ENCODE measurements around the gene CBX5. TPM values are rescaled to one million over a fixed set of nuclear protein-coding genes. Genes with fewer than 3 reads are reported as not detected.

Gene CBX5
- total and polyA plus RNA-seq, 9 of the 15 experiments (the other 6 are each of a cell fraction or from before 2014, with no cell fraction given), result 32.6 to 102 (median 59.2) TPM

DNA sequence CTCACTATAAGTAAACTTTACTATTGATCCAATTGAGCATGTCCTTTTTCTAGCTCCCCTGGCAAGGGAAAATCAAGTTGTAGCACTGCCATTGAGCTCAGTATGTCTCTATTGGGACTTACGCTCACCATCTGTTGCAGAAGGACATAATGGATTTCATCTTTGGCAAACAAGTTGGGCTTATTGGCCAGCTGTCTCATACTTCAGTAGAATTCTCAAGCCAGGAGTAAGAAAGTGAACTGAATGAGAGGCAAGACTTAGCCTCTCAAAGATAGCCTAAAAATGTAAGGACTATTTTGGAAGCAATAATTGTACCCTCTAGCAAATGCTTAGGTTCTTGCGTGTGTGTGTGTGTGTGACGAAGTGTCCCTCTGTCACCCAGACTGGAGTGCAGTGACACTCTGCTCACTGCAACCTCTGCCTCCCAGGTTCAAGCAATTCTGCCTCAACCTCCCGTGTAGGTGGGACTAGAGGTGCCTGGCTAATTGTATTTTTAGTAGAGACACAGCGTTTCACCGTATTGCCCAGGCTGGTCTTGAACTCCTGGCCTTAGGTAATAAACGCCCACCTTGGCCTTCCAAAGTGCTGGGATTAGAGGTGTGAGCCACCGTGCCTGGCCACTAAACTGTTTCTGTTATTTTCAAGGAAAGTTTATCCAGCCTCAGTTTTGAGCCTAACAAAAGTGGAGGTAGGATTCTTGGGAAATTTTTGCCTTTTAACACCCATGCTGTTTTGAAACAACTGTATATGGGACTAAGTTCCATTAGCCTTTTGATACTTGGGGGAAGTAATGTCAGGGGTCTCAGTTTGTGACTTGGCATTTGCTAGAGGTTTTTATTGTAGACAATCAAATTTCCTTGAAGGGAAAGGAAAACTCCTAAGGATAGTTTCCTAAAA, 7.6 kb upstream of the CBX5 start (continued):
- TF ChIP-seq, protein P1, sequence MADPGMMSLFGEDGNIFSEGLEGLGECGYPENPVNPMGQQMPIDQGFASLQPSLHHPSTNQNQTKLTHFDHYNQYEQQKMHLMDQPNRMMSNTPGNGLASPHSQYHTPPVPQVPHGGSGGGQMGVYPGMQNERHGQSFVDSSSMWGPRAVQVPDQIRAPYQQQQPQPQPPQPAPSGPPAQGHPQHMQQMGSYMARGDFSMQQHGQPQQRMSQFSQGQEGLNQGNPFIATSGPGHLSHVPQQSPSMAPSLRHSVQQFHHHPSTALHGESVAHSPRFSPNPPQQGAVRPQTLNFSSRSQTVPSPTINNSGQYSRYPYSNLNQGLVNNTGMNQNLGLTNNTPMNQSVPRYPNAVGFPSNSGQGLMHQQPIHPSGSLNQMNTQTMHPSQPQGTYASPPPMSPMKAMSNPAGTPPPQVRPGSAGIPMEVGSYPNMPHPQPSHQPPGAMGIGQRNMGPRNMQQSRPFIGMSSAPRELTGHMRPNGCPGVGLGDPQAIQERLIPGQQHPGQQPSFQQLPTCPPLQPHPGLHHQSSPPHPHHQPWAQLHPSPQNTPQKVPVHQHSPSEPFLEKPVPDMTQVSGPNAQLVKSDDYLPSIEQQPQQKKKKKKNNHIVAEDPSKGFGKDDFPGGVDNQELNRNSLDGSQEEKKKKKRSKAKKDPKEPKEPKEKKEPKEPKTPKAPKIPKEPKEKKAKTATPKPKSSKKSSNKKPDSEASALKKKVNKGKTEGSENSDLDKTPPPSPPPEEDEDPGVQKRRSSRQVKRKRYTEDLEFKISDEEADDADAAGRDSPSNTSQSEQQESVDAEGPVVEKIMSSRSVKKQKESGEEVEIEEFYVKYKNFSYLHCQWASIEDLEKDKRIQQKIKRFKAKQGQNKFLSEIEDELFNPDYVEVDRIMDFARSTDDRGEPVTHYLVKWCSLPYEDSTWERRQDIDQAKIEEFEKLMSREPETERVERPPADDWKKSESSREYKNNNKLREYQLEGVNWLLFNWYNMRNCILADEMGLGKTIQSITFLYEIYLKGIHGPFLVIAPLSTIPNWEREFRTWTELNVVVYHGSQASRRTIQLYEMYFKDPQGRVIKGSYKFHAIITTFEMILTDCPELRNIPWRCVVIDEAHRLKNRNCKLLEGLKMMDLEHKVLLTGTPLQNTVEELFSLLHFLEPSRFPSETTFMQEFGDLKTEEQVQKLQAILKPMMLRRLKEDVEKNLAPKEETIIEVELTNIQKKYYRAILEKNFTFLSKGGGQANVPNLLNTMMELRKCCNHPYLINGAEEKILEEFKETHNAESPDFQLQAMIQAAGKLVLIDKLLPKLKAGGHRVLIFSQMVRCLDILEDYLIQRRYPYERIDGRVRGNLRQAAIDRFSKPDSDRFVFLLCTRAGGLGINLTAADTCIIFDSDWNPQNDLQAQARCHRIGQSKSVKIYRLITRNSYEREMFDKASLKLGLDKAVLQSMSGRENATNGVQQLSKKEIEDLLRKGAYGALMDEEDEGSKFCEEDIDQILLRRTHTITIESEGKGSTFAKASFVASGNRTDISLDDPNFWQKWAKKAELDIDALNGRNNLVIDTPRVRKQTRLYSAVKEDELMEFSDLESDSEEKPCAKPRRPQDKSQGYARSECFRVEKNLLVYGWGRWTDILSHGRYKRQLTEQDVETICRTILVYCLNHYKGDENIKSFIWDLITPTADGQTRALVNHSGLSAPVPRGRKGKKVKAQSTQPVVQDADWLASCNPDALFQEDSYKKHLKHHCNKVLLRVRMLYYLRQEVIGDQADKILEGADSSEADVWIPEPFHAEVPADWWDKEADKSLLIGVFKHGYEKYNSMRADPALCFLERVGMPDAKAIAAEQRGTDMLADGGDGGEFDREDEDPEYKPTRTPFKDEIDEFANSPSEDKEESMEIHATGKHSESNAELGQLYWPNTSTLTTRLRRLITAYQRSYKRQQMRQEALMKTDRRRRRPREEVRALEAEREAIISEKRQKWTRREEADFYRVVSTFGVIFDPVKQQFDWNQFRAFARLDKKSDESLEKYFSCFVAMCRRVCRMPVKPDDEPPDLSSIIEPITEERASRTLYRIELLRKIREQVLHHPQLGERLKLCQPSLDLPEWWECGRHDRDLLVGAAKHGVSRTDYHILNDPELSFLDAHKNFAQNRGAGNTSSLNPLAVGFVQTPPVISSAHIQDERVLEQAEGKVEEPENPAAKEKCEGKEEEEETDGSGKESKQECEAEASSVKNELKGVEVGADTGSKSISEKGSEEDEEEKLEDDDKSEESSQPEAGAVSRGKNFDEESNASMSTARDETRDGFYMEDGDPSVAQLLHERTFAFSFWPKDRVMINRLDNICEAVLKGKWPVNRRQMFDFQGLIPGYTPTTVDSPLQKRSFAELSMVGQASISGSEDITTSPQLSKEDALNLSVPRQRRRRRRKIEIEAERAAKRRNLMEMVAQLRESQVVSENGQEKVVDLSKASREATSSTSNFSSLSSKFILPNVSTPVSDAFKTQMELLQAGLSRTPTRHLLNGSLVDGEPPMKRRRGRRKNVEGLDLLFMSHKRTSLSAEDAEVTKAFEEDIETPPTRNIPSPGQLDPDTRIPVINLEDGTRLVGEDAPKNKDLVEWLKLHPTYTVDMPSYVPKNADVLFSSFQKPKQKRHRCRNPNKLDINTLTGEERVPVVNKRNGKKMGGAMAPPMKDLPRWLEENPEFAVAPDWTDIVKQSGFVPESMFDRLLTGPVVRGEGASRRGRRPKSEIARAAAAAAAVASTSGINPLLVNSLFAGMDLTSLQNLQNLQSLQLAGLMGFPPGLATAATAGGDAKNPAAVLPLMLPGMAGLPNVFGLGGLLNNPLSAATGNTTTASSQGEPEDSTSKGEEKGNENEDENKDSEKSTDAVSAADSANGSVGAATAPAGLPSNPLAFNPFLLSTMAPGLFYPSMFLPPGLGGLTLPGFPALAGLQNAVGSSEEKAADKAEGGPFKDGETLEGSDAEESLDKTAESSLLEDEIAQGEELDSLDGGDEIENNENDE (IDR thresholded peaks at IDR 0.05; ENCODE audit: low read depth, low read length), result peak; percentile 34
- TF ChIP-seq RHOXF2B (CRISPR knock-in tag; conservative IDR thresholded peaks at IDR 0.05), result peak; percentile 4; the same call in 1 of the 2 replicates
- TF ChIP-seq RFX7 (CRISPR knock-in tag; IDR thresholded peaks at IDR 0.05), result peak; percentile 74
- peak; percentile 22 for TF ChIP-seq TAF1 (IDR thresholded peaks at IDR 0.05; ENCODE audit: control insufficient read depth, extremely low read depth, insufficient read depth, low read length, severe bottlenecking)
- no peak for TF ChIP-seq GATAD2A (IDR thresholded peaks at IDR 0.05)
- TF ChIP-seq, protein P2, sequence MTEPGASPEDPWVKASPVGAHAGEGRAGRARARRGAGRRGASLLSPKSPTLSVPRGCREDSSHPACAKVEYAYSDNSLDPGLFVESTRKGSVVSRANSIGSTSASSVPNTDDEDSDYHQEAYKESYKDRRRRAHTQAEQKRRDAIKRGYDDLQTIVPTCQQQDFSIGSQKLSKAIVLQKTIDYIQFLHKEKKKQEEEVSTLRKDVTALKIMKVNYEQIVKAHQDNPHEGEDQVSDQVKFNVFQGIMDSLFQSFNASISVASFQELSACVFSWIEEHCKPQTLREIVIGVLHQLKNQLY (CRISPR knock-in tag; conservative IDR thresholded peaks at IDR 0.05), result peak in 1 of 2 experiments; percentile 33; a peak in 1 of 4 replicates
- TF ChIP-seq KLF16 (IDR thresholded peaks at IDR 0.05), result no peak
- TF ChIP-seq, protein P3, sequence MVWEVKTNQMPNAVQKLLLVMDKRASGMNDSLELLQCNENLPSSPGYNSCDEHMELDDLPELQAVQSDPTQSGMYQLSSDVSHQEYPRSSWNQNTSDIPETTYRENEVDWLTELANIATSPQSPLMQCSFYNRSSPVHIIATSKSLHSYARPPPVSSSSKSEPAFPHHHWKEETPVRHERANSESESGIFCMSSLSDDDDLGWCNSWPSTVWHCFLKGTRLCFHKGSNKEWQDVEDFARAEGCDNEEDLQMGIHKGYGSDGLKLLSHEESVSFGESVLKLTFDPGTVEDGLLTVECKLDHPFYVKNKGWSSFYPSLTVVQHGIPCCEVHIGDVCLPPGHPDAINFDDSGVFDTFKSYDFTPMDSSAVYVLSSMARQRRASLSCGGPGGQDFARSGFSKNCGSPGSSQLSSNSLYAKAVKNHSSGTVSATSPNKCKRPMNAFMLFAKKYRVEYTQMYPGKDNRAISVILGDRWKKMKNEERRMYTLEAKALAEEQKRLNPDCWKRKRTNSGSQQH (CRISPR knock-in tag; IDR thresholded peaks at IDR 0.05), result peak; percentile 71; the same call in 1 of the 2 replicates
- peak; percentile 69; the same call in 1 of the 2 replicates for TF ChIP-seq LCOR (CRISPR knock-in tag; IDR thresholded peaks at IDR 0.05)
- TF ChIP-seq, protein P4, sequence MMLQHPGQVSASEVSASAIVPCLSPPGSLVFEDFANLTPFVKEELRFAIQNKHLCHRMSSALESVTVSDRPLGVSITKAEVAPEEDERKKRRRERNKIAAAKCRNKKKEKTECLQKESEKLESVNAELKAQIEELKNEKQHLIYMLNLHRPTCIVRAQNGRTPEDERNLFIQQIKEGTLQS (IDR thresholded peaks at IDR 0.05), result no peak
- TF ChIP-seq, protein P4 (CRISPR knock-in tag; conservative IDR thresholded peaks at IDR 0.05), result peak; percentile 34; the same call in 1 of the 2 replicates
